Parathyroid adenoma (tissue), 2 donors: ENCODE results near the gene MAPRE2.

Source experiments
- H2AFZ ChIP-seq: fragments of 300-600 bp; sonication (generic); one replicate; pipeline ENCODE4 v1.7.0; 2017; ENCODE audit warnings: antibody characterized with exemption, mild to moderate bottlenecking
- H3K27ac ChIP-seq: fragments of 300-600 bp; sonication (generic); one replicate; pipeline ENCODE4 v1.7.0; 2017
- H3K27me3 ChIP-seq: fragments of 300-600 bp; sonication (generic); one replicate; pipeline ENCODE4 v1.7.0; 2017; ENCODE audit warnings: low read length; ENCODE audit not compliant: control insufficient read depth, insufficient read depth
- H3K36me3 ChIP-seq: fragments of 300-600 bp; sonication (generic); one replicate; pipeline ENCODE4 v1.7.0; 2017; ENCODE audit warnings: low read length; ENCODE audit not compliant: control insufficient read depth, insufficient read depth
- H3K4me1 ChIP-seq: fragments of 300-600 bp; sonication (generic); one replicate; pipeline ENCODE4 v1.7.0; 2017; ENCODE audit warnings: control low read depth
- H3K4me2 ChIP-seq: fragments of 300-600 bp; sonication (generic); one replicate; pipeline ENCODE4 v1.7.0; 2017; ENCODE audit warnings: low read length
- H3K4me3 ChIP-seq: fragments of 300-600 bp; sonication (generic); one replicate; pipeline ENCODE4 v1.7.0; 2017; ENCODE audit warnings: low read depth, low read length
- H3K79me2 ChIP-seq: fragments of 300-600 bp; sonication (generic); one replicate; pipeline ENCODE4 v1.7.0; 2017; ENCODE audit warnings: control low read depth
- H3K9ac ChIP-seq: fragments of 300-600 bp; sonication (generic); one replicate; pipeline ENCODE4 v1.7.0; 2017; ENCODE audit warnings: mild to moderate bottlenecking
- H3K9me3 ChIP-seq: fragments of 300-600 bp; sonication (generic); one replicate; pipeline ENCODE4 v1.7.0; 2017; ENCODE audit warnings: low read length; ENCODE audit not compliant: control insufficient read depth
- TF ChIP-seq, protein P1 (sequence below): fragments of 300-600 bp; sonication (generic); IDR thresholded peaks from one replicate; pipeline ENCODE4 v1.7.0; 2017; ENCODE audit warnings: antibody characterized with exemption, mild to moderate bottlenecking
- donor health status: primary hyperparathyroidism.

MAPRE2 gene

DNA sequence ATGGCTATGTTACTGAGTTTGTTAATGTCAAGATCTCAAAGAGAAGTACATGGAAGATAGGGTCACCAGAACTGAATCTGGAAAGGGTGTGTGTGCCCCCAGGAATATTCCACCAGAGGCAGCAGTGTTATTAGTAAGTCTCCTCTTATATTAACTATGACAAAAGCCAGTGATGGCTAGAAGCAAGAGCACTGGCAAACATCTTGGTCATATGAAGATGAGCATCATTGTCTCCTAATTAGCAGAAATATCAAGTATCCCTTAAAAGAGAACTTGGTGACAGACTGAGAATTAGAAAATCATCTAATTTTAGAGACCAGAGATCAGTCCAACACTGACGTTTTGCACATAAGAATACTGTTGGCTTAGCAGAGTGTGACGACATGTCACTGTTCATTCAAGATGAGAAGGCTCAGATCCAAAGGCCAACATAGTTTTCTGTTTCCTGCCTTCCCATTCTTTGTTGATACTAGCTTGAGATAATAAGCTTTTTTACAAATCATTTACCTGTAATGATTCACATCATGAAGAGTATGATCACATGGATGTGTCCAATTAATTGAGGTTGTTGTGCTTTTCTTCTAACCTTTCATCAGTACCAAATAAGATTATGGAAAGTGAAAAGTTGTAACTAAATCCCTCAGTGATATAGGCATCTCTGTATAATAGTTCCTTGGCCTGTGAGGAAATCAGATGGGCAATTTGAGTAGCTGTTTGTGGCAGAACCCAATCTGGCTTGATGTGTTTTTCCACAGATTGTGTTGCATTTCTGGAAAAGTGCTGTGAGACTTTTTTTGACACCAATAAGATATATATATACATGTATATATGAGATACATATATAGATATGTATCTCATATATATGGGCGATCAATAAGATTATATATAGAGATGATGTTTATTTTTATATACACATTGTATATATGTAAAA, 44.5 kb downstream of the MAPRE2 start:
- no peaks in the 10 kb centered on the region for H3K36me3 ChIP-seq
- no peak overlapping the region for H2AFZ ChIP-seq
- H3K4me1 ChIP-seq, result peaks cover 5% of the 10 kb centered on the region
- H3K27ac ChIP-seq, result no peak overlapping the region
- H3K9ac ChIP-seq, result no peak overlapping the region
- H3K9me3 ChIP-seq, result no peaks in the 10 kb centered on the region
- H3K79me2 ChIP-seq, result no peaks in the 10 kb centered on the region
- no peaks in the 10 kb centered on the region for H3K27me3 ChIP-seq
- TF ChIP-seq, protein P1, sequence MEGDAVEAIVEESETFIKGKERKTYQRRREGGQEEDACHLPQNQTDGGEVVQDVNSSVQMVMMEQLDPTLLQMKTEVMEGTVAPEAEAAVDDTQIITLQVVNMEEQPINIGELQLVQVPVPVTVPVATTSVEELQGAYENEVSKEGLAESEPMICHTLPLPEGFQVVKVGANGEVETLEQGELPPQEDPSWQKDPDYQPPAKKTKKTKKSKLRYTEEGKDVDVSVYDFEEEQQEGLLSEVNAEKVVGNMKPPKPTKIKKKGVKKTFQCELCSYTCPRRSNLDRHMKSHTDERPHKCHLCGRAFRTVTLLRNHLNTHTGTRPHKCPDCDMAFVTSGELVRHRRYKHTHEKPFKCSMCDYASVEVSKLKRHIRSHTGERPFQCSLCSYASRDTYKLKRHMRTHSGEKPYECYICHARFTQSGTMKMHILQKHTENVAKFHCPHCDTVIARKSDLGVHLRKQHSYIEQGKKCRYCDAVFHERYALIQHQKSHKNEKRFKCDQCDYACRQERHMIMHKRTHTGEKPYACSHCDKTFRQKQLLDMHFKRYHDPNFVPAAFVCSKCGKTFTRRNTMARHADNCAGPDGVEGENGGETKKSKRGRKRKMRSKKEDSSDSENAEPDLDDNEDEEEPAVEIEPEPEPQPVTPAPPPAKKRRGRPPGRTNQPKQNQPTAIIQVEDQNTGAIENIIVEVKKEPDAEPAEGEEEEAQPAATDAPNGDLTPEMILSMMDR, result no peak
- no peak overlapping the region for H3K4me2 ChIP-seq
- no peak overlapping the region for H3K4me3 ChIP-seq

DNA sequence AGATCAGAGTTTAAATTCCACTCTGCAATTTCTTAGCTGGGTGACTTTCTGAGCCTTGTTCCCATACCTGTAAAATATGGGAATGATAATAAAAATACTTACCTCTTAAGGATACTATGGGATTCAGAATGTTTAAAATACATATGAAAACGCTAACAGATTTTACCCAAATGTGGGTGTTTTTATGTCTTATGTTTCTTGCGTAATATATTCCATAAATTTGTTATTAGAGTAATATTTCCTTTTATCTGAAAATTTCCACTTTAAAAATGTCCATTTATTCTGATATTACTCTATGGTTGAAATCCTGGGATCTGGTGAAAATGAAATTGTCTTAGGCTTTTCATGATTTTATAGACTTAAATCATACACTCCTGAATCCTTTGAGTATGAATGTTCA, 45.5 kb downstream of the MAPRE2 start:
- H3K4me1 ChIP-seq, result peaks cover 5% of the 10 kb centered on the region
- H3K79me2 ChIP-seq, result no peaks in the 10 kb centered on the region
- no peak overlapping the region for H2AFZ ChIP-seq
- no peak overlapping the region for H3K9ac ChIP-seq
- H3K4me2 ChIP-seq, result no peak overlapping the region
- no peak overlapping the region for H3K27ac ChIP-seq
- H3K36me3 ChIP-seq, result no peaks in the 10 kb centered on the region
- no peak overlapping the region for H3K4me3 ChIP-seq
- H3K9me3 ChIP-seq, result no peaks in the 10 kb centered on the region
- TF ChIP-seq, protein P1, result no peak
- no peaks in the 10 kb centered on the region for H3K27me3 ChIP-seq

DNA sequence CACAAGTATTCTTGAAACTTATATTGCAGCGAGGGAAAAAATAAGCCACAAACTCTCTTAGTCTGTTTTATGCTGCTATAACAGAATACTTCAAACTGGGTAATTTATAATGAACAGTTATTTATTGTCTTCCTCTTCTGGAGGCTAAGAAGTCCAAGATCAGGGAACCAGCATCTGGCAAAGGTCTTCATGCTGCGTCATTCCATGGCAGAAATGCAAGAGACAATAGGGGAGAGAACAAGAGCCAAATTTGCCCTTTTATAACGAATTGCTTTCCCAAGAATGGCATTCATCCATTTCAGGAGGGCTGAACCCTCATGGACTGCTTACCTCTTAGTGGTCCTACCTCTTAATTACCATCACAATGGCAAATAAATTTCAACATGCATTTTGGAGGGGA, 46.5 kb downstream of the MAPRE2 start:
- TF ChIP-seq, protein P1, result no peak
- Histone ChIP-seq H3K9ac (no peak overlapping the region), H3K9me3 (no peaks in the 10 kb centered on the region), H2AFZ (no peak overlapping the region), H3K27ac (no peak overlapping the region), H3K4me2 (no peak overlapping the region), H3K36me3 (no peaks in the 10 kb centered on the region), H3K4me3 (no peak overlapping the region), H3K4me1 (peaks cover 5% of the 10 kb centered on the region), H3K79me2 (no peaks in the 10 kb centered on the region), H3K27me3 (no peaks in the 10 kb centered on the region)

DNA sequence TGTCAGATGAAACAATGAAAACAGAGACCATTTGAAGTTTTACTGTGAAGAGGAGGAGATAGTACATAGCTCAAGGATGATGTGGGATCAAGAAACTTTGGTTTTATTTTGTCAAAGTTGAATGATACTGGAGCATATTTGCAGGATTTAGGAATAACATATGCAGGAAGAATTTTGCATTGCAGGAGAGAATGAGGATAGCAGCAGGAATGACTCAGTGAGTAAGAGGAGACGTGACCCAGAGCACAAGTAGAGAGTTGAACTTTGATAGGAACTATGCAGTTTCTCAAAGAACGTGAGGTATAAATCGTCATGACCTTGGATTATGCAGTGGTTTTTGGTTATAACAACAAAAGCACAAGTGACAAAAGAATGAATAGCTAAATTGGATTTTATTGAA, 47.7 kb downstream of the MAPRE2 start:
- Histone ChIP-seq H3K36me3 (no peaks in the 10 kb centered on the region), H2AFZ (no peak overlapping the region), H3K27ac (no peak overlapping the region), H3K9ac (no peak overlapping the region), H3K9me3 (no peaks in the 10 kb centered on the region), H3K79me2 (no peaks in the 10 kb centered on the region), H3K27me3 (no peaks in the 10 kb centered on the region), H3K4me1 (peaks cover 5% of the 10 kb centered on the region), H3K4me2 (no peak overlapping the region), H3K4me3 (no peak overlapping the region)
- TF ChIP-seq, protein P1, result no peak

DNA sequence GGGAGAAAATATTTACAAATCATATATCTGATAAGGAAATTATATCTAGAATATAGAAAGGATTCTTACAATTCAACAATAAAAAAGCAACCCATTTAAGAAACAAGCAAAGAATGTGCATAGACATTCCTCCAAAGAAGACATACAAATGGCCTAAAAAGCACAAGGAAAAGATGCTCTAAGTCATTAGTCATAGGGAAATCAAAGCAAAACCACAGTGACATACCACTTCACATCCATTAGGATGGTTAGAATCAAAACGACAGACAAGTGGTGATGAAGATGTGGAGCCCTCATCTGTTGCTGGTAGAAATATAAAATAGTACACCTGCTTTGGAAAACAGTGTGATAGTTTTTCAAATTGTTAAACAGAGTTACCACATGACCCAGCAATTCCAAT, 48.2 kb downstream of the MAPRE2 start:
- H3K4me1 ChIP-seq, result peaks cover 5% of the 10 kb centered on the region
- no peak overlapping the region for H3K27ac ChIP-seq
- H3K79me2 ChIP-seq, result no peaks in the 10 kb centered on the region
- H3K27me3 ChIP-seq, result no peaks in the 10 kb centered on the region
- TF ChIP-seq, protein P1, result no peak
- H3K36me3 ChIP-seq, result no peaks in the 10 kb centered on the region
- no peak overlapping the region for H3K4me2 ChIP-seq
- H2AFZ ChIP-seq, result no peak overlapping the region
- no peaks in the 10 kb centered on the region for H3K9me3 ChIP-seq
- H3K4me3 ChIP-seq, result no peak overlapping the region
- H3K9ac ChIP-seq, result no peak overlapping the region
